Neuronal stem cell (in vitro differentiated cells): Measurements from ENCODE around the gene BUB1B.

ENCODE experiments used
- DNase-seq: peaks from one replicate; pipeline ENCODE4 v3.0.0-alpha.2; 2013; ENCODE audit warnings: low spot score
- H2AFZ ChIP-seq: one replicate; pipeline ENCODE4 v1.6.1; 2013; ENCODE audit warnings: mild to moderate bottlenecking, low read length, inconsistent platforms
- H2AK5ac ChIP-seq: 2 replicates; pipeline ENCODE4 v1.6.1; 2013; ENCODE audit warnings: low read depth, mild to moderate bottlenecking, inconsistent platforms, low read length, moderate library complexity, mixed read lengths
- H2BK120ac ChIP-seq: 2 replicates; pipeline ENCODE4 v1.6.1; 2013; ENCODE audit warnings: low read depth, mild to moderate bottlenecking, inconsistent platforms, low read length, moderate library complexity, mixed read lengths
- H2BK12ac ChIP-seq: one replicate; pipeline ENCODE4 v1.6.1; 2013; ENCODE audit warnings: low read length, inconsistent platforms
- H2BK15ac ChIP-seq: 2 replicates; pipeline ENCODE4 v1.6.1; 2013; ENCODE audit warnings: mild to moderate bottlenecking, low read length, inconsistent platforms, mixed read lengths
- H2BK5ac ChIP-seq: one replicate; pipeline ENCODE4 v1.6.1; 2013; ENCODE audit warnings: inconsistent platforms, mild to moderate bottlenecking, low read length, moderate library complexity
- H3K14ac ChIP-seq: one replicate; pipeline ENCODE4 v1.6.1; 2013; ENCODE audit warnings: low read length, inconsistent platforms
- H3K18ac ChIP-seq: 2 replicates; pipeline ENCODE4 v1.6.1; 2013; ENCODE audit warnings: low read length, inconsistent platforms
- H3K23ac ChIP-seq: 2 replicates; pipeline ENCODE4 v1.6.1; 2013; ENCODE audit warnings: low read depth, mild to moderate bottlenecking, mixed read lengths, low read length, inconsistent platforms; ENCODE audit not compliant: poor library complexity
- H3K27ac ChIP-seq: replicated peaks from 3 replicates; pipeline ENCODE4 v1.5.1; 2013; ENCODE audit warnings: low read length, inconsistent platforms
- H3K27me3 ChIP-seq, 3 experiments: 2 replicates each; pipeline ENCODE4 v1.6.1; 2013; ENCODE audit warnings: low read length in 3 of 3, mild to moderate bottlenecking in 2 of 3, inconsistent platforms in 1 of 3, low read depth in 1 of 3, mixed read lengths in 1 of 3, moderate library complexity in 1 of 3; ENCODE audit not compliant: control insufficient read depth in 3 of 3, insufficient read depth in 3 of 3
- H3K36me3 ChIP-seq, 2 donors: replicated peaks in 1 of 2; 2 replicates each; pipeline ENCODE4 v1.6.1; 2013; ENCODE audit warnings: low read length in 2 of 2; ENCODE audit not compliant: control insufficient read depth in 2 of 2, insufficient read depth in 2 of 2
- H3K4ac ChIP-seq: 2 replicates; pipeline ENCODE4 v1.6.1; 2013; ENCODE audit warnings: inconsistent platforms, mild to moderate bottlenecking, low read length, moderate library complexity
- H3K4me1 ChIP-seq, 2 donors: 1 replicate in 1 of 2; 2 replicates in 1 of 2; pipeline ENCODE4 v1.6.1; 2013; ENCODE audit warnings: low read length in 2 of 2, low read depth in 1 of 2; ENCODE audit not compliant: control insufficient read depth in 2 of 2, insufficient read depth in 1 of 2
- H3K4me2 ChIP-seq: one replicate; pipeline ENCODE4 v1.6.1; 2013; ENCODE audit warnings: mild to moderate bottlenecking, low read length, inconsistent platforms; ENCODE audit not compliant: insufficient read depth, poor library complexity, severe bottlenecking
- H3K4me3 ChIP-seq, 2 donors: 2 replicates each; pipeline ENCODE4 v1.5.1; 2013; ENCODE audit warnings: low read length in 2 of 2, mild to moderate bottlenecking in 2 of 2, inconsistent platforms in 1 of 2, moderate library complexity in 1 of 2
- H3K79me1 ChIP-seq: one replicate; pipeline ENCODE4 v1.6.1; 2013; ENCODE audit warnings: low read depth, mild to moderate bottlenecking, inconsistent platforms, low read length, moderate library complexity
- H3K9ac ChIP-seq: one replicate; pipeline ENCODE4 v1.6.1; 2013; ENCODE audit warnings: mild to moderate bottlenecking, low read depth, low read length, inconsistent platforms; ENCODE audit not compliant: poor library complexity
- H3K9me3 ChIP-seq, 2 donors: replicated peaks in 1 of 2; 2 replicates each; pipeline versions ENCODE3 to v1.6.1; 2013; ENCODE audit warnings: low read length in 2 of 2, mild to moderate bottlenecking in 2 of 2, inconsistent platforms in 1 of 2, low read depth in 1 of 2, mixed read lengths in 1 of 2, moderate library complexity in 1 of 2; ENCODE audit not compliant: control insufficient read depth in 2 of 2, insufficient read depth in 1 of 2
- H4K8ac ChIP-seq: one replicate; pipeline ENCODE4 v1.6.1; 2013; ENCODE audit warnings: low read depth, mild to moderate bottlenecking, inconsistent platforms, low read length, moderate library complexity
- H4K91ac ChIP-seq: one replicate; pipeline ENCODE4 v1.6.1; 2013; ENCODE audit warnings: low read length, low read depth, mild to moderate bottlenecking, inconsistent platforms; ENCODE audit not compliant: poor library complexity
- WGBS, 2 donors: extraction: QIAGEN DNeasy Blood & Tissue Kit; methylation state at CpG; one replicate each; pipeline ENCODE4 v1.1.7; 2013; ENCODE audit warnings: missing lambda C conversion rate in 2 of 2, mixed read lengths in 1 of 2; ENCODE audit not compliant: insufficient read length in 2 of 2, insufficient replicate concordance in 1 of 2; ENCODE audit errors: extremely low coverage in 2 of 2; 5-methylcytosine and 5-hydroxymethylcytosine counted together

The BUB1B gene

DNA sequence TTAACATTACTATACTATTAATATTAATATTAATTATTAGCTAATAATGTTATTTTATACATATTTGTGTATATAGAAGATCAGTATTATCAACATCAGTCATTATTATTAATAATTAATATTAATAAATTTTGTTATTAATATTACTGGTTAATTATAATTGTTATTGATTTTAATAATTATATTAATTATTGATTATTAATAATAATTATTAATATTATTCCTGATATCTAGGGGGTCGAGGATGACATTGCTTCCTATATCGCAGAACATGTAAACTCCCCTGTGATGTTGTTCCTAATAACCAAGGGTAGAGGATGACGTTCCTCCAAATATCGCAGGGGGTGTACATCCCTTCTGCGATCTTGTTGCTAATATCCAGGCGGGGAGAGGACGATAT lies 34.9 kb upstream of the BUB1B start:
- no peak overlapping the region for H4K91ac ChIP-seq
- peaks cover 0 to 4% of the 10 kb centered on the region in 2 donors for H3K4me1 ChIP-seq
- no peaks in the 10 kb centered on the region for H3K79me1 ChIP-seq
- DNase-seq: no peak
- H3K36me3 ChIP-seq: no peaks in the 10 kb centered on the region
- no peak overlapping the region for H3K4ac ChIP-seq
- no CpG with 5 or more reads among the region's 7 CpGs for WGBS, 2 donors
- H3K9me3 ChIP-seq: no peaks in the 10 kb centered on the region
- no peak overlapping the region for H3K23ac ChIP-seq
- H3K27me3 ChIP-seq: peaks cover 0 to 9% (median 0%) of the 10 kb centered on the region in 3 experiments
- no peak overlapping the region for H3K14ac ChIP-seq
- H2BK15ac ChIP-seq: no peak overlapping the region
- H3K4me3 ChIP-seq: no peak overlapping the region
- no peak overlapping the region for H2BK12ac ChIP-seq
- no peak overlapping the region for H3K9ac ChIP-seq
- no peak overlapping the region for H3K18ac ChIP-seq
- no peak overlapping the region for H3K27ac ChIP-seq
- no peak overlapping the region for H2BK120ac ChIP-seq
- no peak overlapping the region for H2AK5ac ChIP-seq
- H4K8ac ChIP-seq: no peak overlapping the region
- no peak overlapping the region for H2BK5ac ChIP-seq
- no peak overlapping the region for H3K4me2 ChIP-seq
- no peak overlapping the region for H2AFZ ChIP-seq

GRCh38 chr15:40128766-40129660 lies 31.9 kb upstream of the BUB1B start:
- no peak overlapping the region for H3K4me2 ChIP-seq
- no peaks in the 10 kb centered on the region for H3K4me1 ChIP-seq
- no peak overlapping the region for H2BK15ac ChIP-seq
- H4K8ac ChIP-seq: no peak overlapping the region
- H3K27ac ChIP-seq: no peak overlapping the region
- H3K27me3 ChIP-seq: peaks cover 0 to 7% (median 0%) of the 10 kb centered on the region in 3 experiments
- no peak overlapping the region for H3K14ac ChIP-seq
- H3K9ac ChIP-seq: no peak overlapping the region
- H2AK5ac ChIP-seq: no peak overlapping the region
- no peak overlapping the region for H2BK5ac ChIP-seq
- no peak overlapping the region for H3K18ac ChIP-seq
- H3K9me3 ChIP-seq: no peaks in the 10 kb centered on the region
- H4K91ac ChIP-seq: no peak overlapping the region
- no peak overlapping the region for H2AFZ ChIP-seq
- H3K4me3 ChIP-seq: no peak overlapping the region
- H2BK12ac ChIP-seq: no peak overlapping the region
- H2BK120ac ChIP-seq: no peak overlapping the region
- H3K23ac ChIP-seq: no peak overlapping the region
- no CpG with 5 or more reads among the region's 27 CpGs for WGBS, 2 donors
- no peak overlapping the region for H3K4ac ChIP-seq
- H3K36me3 ChIP-seq: no peaks in the 10 kb centered on the region
- no peak for DNase-seq
- no peaks in the 10 kb centered on the region for H3K79me1 ChIP-seq

DNA sequence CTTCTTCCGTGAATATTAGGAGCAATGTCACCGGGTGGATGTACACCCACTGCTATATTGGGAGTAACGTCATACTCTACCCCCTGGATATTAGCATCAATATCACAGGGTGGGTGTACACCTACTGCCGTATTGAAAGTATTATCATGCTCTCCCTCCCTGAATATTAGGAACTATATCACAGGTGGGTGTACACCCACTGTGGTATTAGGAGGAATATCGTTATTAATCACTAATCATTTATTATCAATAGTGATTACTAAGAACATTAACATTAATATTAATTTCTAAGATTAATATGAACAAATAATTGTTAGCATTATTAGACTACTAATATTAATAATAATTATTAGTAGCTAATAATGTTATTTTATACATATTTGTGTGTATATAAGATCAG lies 30.8 kb upstream of the BUB1B start:
- no peak overlapping the region for H3K14ac ChIP-seq
- no peak overlapping the region for H3K4me3 ChIP-seq
- H3K23ac ChIP-seq: no peak overlapping the region
- no peaks in the 10 kb centered on the region for H3K79me1 ChIP-seq
- H4K8ac ChIP-seq: no peak overlapping the region
- H3K4me1 ChIP-seq: no peaks in the 10 kb centered on the region
- no peak overlapping the region for H3K18ac ChIP-seq
- H3K4me2 ChIP-seq: no peak overlapping the region
- no peak overlapping the region for H2BK15ac ChIP-seq
- no peak overlapping the region for H2BK12ac ChIP-seq
- no peak overlapping the region for H2AK5ac ChIP-seq
- no peak overlapping the region for H3K4ac ChIP-seq
- H3K9ac ChIP-seq: no peak overlapping the region
- no peak overlapping the region for H4K91ac ChIP-seq
- no peak overlapping the region for H2BK120ac ChIP-seq
- no peaks in the 10 kb centered on the region for H3K9me3 ChIP-seq
- no peak overlapping the region for H2BK5ac ChIP-seq
- H2AFZ ChIP-seq: no peak overlapping the region
- peaks cover 0 to 9% (median 0%) of the 10 kb centered on the region in 3 experiments for H3K27me3 ChIP-seq
- no peak for DNase-seq
- no peaks in the 10 kb centered on the region for H3K36me3 ChIP-seq
- no CpG with 5 or more reads among the region's 5 CpGs for WGBS, 2 donors
- no peak overlapping the region for H3K27ac ChIP-seq

GRCh38 chr15:40130799-40131502 lies 29.9 kb upstream of the BUB1B start:
- Histone ChIP-seq H3K14ac (no peak overlapping the region), H2BK15ac (no peak overlapping the region), H3K9ac (no peak overlapping the region), H3K4me3 (no peak overlapping the region), H2AFZ (no peak overlapping the region), H3K9me3 (no peaks in the 10 kb centered on the region), H4K8ac (no peak overlapping the region), H3K79me1 (no peaks in the 10 kb centered on the region), H4K91ac (no peak overlapping the region), H3K27ac (no peak overlapping the region), H3K4ac (no peak overlapping the region), H3K18ac (no peak overlapping the region), H3K4me2 (no peak overlapping the region), H2AK5ac (no peak overlapping the region), H3K4me1 (peaks cover 2% of the 10 kb centered on the region in 2 donors), H2BK120ac (no peak overlapping the region), H2BK5ac (no peak overlapping the region), H3K23ac (no peak overlapping the region), H3K27me3 (peaks cover 0 to 10% (median 0%) of the 10 kb centered on the region in 3 experiments), H2BK12ac (no peak overlapping the region), H3K36me3 (no peaks in the 10 kb centered on the region)
- no peak for DNase-seq
- no CpG with 5 or more reads among the region's 19 CpGs for WGBS, 2 donors
